ENCODE measurements around the gene GSK3A.
A peak's percentile ranks its signal among the peaks of the same experiment; 100 is the strongest.

The GSK3A gene

GRCh38 chr19:42189133-42189532 is 53.3 kb downstream of the GSK3A start:
- DNase-seq = no peak
- Histone ChIP-seq H4K12ac (ENCODE audit: low read depth, low read length) (no peak overlapping the region), H4K8ac (ENCODE audit: low read depth, low read length) (no peak overlapping the region), H2AFZ (ENCODE audit: insufficient read depth, low read length, poor library complexity) (no peak overlapping the region), H3K27me3 (ENCODE audit: insufficient read depth, low read length) (no peaks in the 10 kb centered on the region), H4K91ac (ENCODE audit: low read depth, low read length) (no peak overlapping the region), H3K79me1 (ENCODE audit: low read length) (no peaks in the 10 kb centered on the region), H3K14ac (ENCODE audit: low read length) (no peak overlapping the region), H2BK120ac (ENCODE audit: insufficient read depth, low read length, poor library complexity) (no peak overlapping the region), H3K79me2 (ENCODE audit: control insufficient read depth, insufficient read depth, low read length, poor library complexity) (no peaks in the 10 kb centered on the region), H3K36me3 (ENCODE audit: control insufficient read depth in 1 of 2, insufficient read depth in 2 of 2, low read length in 2 of 2) (no peaks in the 10 kb centered on the region), H3K4me3 (ENCODE audit: low read depth, low read length) (no peak overlapping the region), H3K4ac (ENCODE audit: low read depth, low read length) (no peak overlapping the region), H3K18ac (ENCODE audit: low read length) (no peak overlapping the region), H3K23ac (ENCODE audit: low read length) (no peak overlapping the region), H3K27ac (ENCODE audit: low read depth, low read length) (no peak overlapping the region), H3K9me3 (ENCODE audit: insufficient read depth, low read depth, low read length) (no peaks in the 10 kb centered on the region), H3K4me1 (ENCODE audit: control insufficient read depth in 1 of 2, insufficient read depth in 2 of 2, low read length in 2 of 2) (no peaks in the 10 kb centered on the region), H2BK5ac (ENCODE audit: low read depth, low read length, poor library complexity) (no peak overlapping the region), H3K9ac (ENCODE audit: low read length) (no peak overlapping the region), H2BK12ac (ENCODE audit: low read length) (no peak overlapping the region), H2AK5ac (ENCODE audit: low read length) (no peak overlapping the region), H3K4me2 (ENCODE audit: low read length) (no peak overlapping the region)
- no CpG with 5 or more reads among the region's 3 CpGs for WGBS (ENCODE audit: extremely low coverage, insufficient coverage, insufficient read length)

GRCh38 chr19:42188665-42189064 is 53.7 kb downstream of the GSK3A start:
- Histone ChIP-seq H3K79me2 (ENCODE audit: control insufficient read depth, insufficient read depth, low read length, poor library complexity) (no peaks in the 10 kb centered on the region), H3K23ac (ENCODE audit: low read length) (no peak overlapping the region), H3K79me1 (ENCODE audit: low read length) (no peaks in the 10 kb centered on the region), H4K8ac (ENCODE audit: low read depth, low read length) (no peak overlapping the region), H2BK5ac (ENCODE audit: low read depth, low read length, poor library complexity) (no peak overlapping the region), H3K18ac (ENCODE audit: low read length) (no peak overlapping the region), H3K36me3 (ENCODE audit: control insufficient read depth in 1 of 2, insufficient read depth in 2 of 2, low read length in 2 of 2) (no peaks in the 10 kb centered on the region), H3K4me1 (ENCODE audit: control insufficient read depth in 1 of 2, insufficient read depth in 2 of 2, low read length in 2 of 2) (no peaks in the 10 kb centered on the region), H2BK120ac (ENCODE audit: insufficient read depth, low read length, poor library complexity) (no peak overlapping the region), H3K9ac (ENCODE audit: low read length) (no peak overlapping the region), H4K12ac (ENCODE audit: low read depth, low read length) (no peak overlapping the region), H3K4ac (ENCODE audit: low read depth, low read length) (no peak overlapping the region), H3K27ac (ENCODE audit: low read depth, low read length) (no peak overlapping the region), H2AFZ (ENCODE audit: insufficient read depth, low read length, poor library complexity) (no peak overlapping the region), H3K4me2 (ENCODE audit: low read length) (no peak overlapping the region), H3K9me3 (ENCODE audit: insufficient read depth, low read depth, low read length) (no peaks in the 10 kb centered on the region), H3K14ac (ENCODE audit: low read length) (no peak overlapping the region), H4K91ac (ENCODE audit: low read depth, low read length) (no peak overlapping the region), H2BK12ac (ENCODE audit: low read length) (no peak overlapping the region), H2AK5ac (ENCODE audit: low read length) (no peak overlapping the region), H3K27me3 (ENCODE audit: insufficient read depth, low read length) (no peaks in the 10 kb centered on the region), H3K4me3 (ENCODE audit: low read depth, low read length) (no peak overlapping the region)
- DNase-seq = no peak
- no CpG with 5 or more reads among the region's 1 CpG for WGBS (ENCODE audit: extremely low coverage, insufficient coverage, insufficient read length)

DNA sequence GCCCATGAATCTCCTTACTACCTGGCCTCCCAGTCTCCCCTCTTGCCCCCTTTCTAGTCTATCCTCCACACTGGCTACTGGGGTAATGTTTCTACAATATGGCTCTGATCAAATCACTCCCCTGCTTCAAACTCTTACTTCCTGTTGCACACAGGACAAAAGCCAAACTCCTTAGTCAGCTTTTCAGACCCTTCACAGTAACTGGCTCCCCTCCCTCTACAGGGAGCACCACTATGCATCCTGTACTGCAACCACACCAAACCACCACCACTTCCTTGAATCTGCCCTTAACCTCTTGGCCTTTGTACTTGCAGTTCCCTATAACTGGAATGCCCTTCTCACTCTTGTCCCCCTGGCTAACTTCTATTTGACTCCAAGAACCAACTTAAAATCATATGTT is 57.1 kb downstream of the GSK3A start:
- H2BK120ac ChIP-seq (ENCODE audit: insufficient read depth, low read length, poor library complexity) = no peak overlapping the region
- H2AFZ ChIP-seq (ENCODE audit: insufficient read depth, low read length, poor library complexity) = no peak overlapping the region
- H3K79me2 ChIP-seq (ENCODE audit: control insufficient read depth, insufficient read depth, low read length, poor library complexity) = no peaks in the 10 kb centered on the region
- no peak overlapping the region for H2BK12ac ChIP-seq (ENCODE audit: low read length)
- no peak overlapping the region for H3K4me2 ChIP-seq (ENCODE audit: low read length)
- no peak overlapping the region for H4K8ac ChIP-seq (ENCODE audit: low read depth, low read length)
- H3K9ac ChIP-seq (ENCODE audit: low read length) = no peak overlapping the region
- H3K14ac ChIP-seq (ENCODE audit: low read length) = no peak overlapping the region
- no peak overlapping the region for H2BK5ac ChIP-seq (ENCODE audit: low read depth, low read length, poor library complexity)
- no peak overlapping the region for H3K4ac ChIP-seq (ENCODE audit: low read depth, low read length)
- H3K79me1 ChIP-seq (ENCODE audit: low read length) = no peaks in the 10 kb centered on the region
- no peaks in the 10 kb centered on the region for H3K36me3 ChIP-seq (ENCODE audit: control insufficient read depth in 1 of 2, insufficient read depth in 2 of 2, low read length in 2 of 2)
- H3K27ac ChIP-seq (ENCODE audit: low read depth, low read length) = no peak overlapping the region
- no peaks in the 10 kb centered on the region for H3K27me3 ChIP-seq (ENCODE audit: insufficient read depth, low read length)
- H4K91ac ChIP-seq (ENCODE audit: low read depth, low read length) = no peak overlapping the region
- no peak overlapping the region for H3K4me3 ChIP-seq (ENCODE audit: low read depth, low read length)
- H3K18ac ChIP-seq (ENCODE audit: low read length) = no peak overlapping the region
- H4K12ac ChIP-seq (ENCODE audit: low read depth, low read length) = no peak overlapping the region
- H3K23ac ChIP-seq (ENCODE audit: low read length) = no peak overlapping the region
- no peaks in the 10 kb centered on the region for H3K4me1 ChIP-seq (ENCODE audit: control insufficient read depth in 1 of 2, insufficient read depth in 2 of 2, low read length in 2 of 2)
- DNase-seq = no peak
- H3K9me3 ChIP-seq (ENCODE audit: insufficient read depth, low read depth, low read length) = no peaks in the 10 kb centered on the region
- H2AK5ac ChIP-seq (ENCODE audit: low read length) = no peak overlapping the region

DNA sequence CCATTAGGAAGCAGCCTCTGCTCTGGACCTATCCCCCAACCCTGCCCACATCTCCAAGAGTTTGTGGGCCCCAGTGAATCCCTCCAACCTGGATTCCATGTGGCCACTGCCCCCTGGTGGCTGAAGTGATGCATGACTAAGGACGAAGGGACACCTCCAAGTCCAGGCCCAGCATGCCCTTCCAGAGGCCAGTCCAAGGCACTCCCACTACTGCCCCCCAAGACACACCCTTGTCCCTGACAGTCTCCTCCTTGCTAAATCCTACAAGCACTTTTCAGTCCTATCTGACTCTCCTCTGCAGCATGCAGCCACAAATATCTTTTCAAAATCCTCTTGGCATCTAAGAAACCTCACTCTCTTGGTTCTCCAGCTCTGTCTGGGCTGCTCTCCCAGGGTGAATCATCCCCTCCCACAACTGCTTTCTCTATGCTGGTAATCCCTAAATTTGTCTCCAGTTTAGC is 58.0 kb downstream of the GSK3A start:
- H2BK12ac ChIP-seq (ENCODE audit: low read length) = no peak overlapping the region
- H3K36me3 ChIP-seq (ENCODE audit: control insufficient read depth in 1 of 2, insufficient read depth in 2 of 2, low read length in 2 of 2) = no peaks in the 10 kb centered on the region
- no peak overlapping the region for H3K18ac ChIP-seq (ENCODE audit: low read length)

More for the DNA sequence above, 58.0 kb downstream of the GSK3A start:
- Histone ChIP-seq H3K14ac (ENCODE audit: low read length) (no peak overlapping the region), H2AFZ (ENCODE audit: insufficient read depth, low read length, poor library complexity) (no peak overlapping the region), H3K27me3 (ENCODE audit: insufficient read depth, low read length) (peaks cover 1% of the 10 kb centered on the region), H3K9me3 (ENCODE audit: insufficient read depth, low read depth, low read length) (no peaks in the 10 kb centered on the region), H3K79me2 (ENCODE audit: control insufficient read depth, insufficient read depth, low read length, poor library complexity) (no peaks in the 10 kb centered on the region), H3K79me1 (ENCODE audit: low read length) (no peaks in the 10 kb centered on the region), H2BK5ac (ENCODE audit: low read depth, low read length, poor library complexity) (no peak overlapping the region), H3K23ac (ENCODE audit: low read length) (no peak overlapping the region), H2BK120ac (ENCODE audit: insufficient read depth, low read length, poor library complexity) (no peak overlapping the region), H3K4ac (ENCODE audit: low read depth, low read length) (no peak overlapping the region), H2AK5ac (ENCODE audit: low read length) (no peak overlapping the region), H3K4me3 (ENCODE audit: low read depth, low read length) (no peak overlapping the region), H3K27ac (ENCODE audit: low read depth, low read length) (no peak overlapping the region), H3K4me2 (ENCODE audit: low read length) (no peak overlapping the region), H4K8ac (ENCODE audit: low read depth, low read length) (no peak overlapping the region), H4K12ac (ENCODE audit: low read depth, low read length) (no peak overlapping the region), H4K91ac (ENCODE audit: low read depth, low read length) (no peak overlapping the region), H3K9ac (ENCODE audit: low read length) (no peak overlapping the region), H3K4me1 (ENCODE audit: control insufficient read depth in 1 of 2, insufficient read depth in 2 of 2, low read length in 2 of 2) (no peaks in the 10 kb centered on the region)
- DNase-seq = peak; percentile 52 to 83
- WGBS (ENCODE audit: extremely low coverage, insufficient coverage, insufficient read length) = no CpG with 5 or more reads among the region's 1 CpG
